ENCODE data around the gene TIGD7. TPM values are rescaled to one million over a fixed set of nuclear protein-coding genes. Genes with fewer than 3 reads are reported as not detected.
"Not testable (repeated sequence)": the region's sequence is repeated elsewhere in the genome, so short reads cannot be mapped to it uniquely, and the experiment has no call there.

TIGD7 gene
- total RNA-seq, 2 experiments from 2014 or later: 3.6 to 5.1 TPM

DNA sequence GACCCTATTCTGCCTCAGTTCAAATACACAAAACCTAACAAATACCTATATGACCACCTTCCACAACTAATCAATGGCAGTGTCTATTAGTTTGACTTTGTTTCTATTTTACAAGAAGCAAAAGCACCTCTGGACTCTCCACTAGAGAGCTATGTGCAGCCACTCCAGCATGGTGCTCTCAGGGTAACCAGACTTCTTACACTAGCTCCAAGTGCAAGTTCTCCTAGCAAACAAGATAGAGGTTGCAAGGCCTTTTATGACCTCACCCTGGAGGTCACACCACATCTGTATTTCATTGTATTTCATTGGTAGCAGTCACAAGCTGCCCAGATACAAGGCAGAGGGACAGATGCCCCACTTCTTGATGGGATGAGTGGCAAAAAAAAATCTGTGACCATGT is 30.3 kb downstream of the TIGD7 start:
- H3K4me3 Mint-ChIP-seq: no peak overlapping the region
- peaks cover 7% of the 10 kb centered on the region for H3K36me3 Mint-ChIP-seq (ENCODE audit: low read depth)
- peaks cover 13% of the 10 kb centered on the region for H3K27me3 Mint-ChIP-seq
- no peak for DNase-seq
- no peaks in the 10 kb centered on the region for H3K4me1 Mint-ChIP-seq
- ChIA-PET CTCF (interaction anchor here (0.6 to 0.7 kb wide), 2 partner anchors 216 to 241 kb away, joined by 3 to 4 read pairs; no protein-coding TSS in a partner anchor), POLR2A (no interaction called here)
- no peak overlapping the region for H3K27ac Mint-ChIP-seq
- H3K9me3 Mint-ChIP-seq: peaks cover 22% of the 10 kb centered on the region

DNA sequence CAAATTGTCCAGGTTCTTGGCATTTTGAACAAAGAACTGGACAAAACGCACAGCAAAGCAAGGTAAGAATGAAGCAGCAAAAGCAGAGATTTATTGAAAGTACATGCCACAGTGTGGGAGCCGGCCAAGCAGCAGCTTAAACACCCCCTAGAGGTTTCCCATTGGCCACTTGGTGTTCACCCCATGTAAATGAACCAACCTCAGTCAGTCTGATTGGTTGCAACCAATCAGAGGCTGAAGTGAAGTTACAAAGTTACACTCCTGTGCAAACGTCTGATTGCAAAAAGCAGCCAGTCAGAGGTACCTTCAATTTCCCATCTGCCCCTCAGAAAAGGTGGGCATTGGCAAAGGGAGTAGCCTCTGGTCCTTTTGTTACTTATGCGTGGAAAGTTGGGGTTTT is 30.7 kb downstream of the TIGD7 start:
- Mint-ChIP-seq H3K27ac (no peak overlapping the region), H3K36me3 (ENCODE audit: low read depth) (peaks cover 7% of the 10 kb centered on the region), H3K27me3 (peaks cover 13% of the 10 kb centered on the region), H3K4me3 (no peak overlapping the region), H3K9me3 (peaks cover 22% of the 10 kb centered on the region), H3K4me1 (no peaks in the 10 kb centered on the region)
- CTCF ChIA-PET: interaction anchor here (0.7 kb wide), 1 partner anchor 240 kb away, joined by 4 read pairs; no protein-coding TSS in a partner anchor
- DNase-seq: no peak
- POLR2A ChIA-PET: no interaction called here

DNA sequence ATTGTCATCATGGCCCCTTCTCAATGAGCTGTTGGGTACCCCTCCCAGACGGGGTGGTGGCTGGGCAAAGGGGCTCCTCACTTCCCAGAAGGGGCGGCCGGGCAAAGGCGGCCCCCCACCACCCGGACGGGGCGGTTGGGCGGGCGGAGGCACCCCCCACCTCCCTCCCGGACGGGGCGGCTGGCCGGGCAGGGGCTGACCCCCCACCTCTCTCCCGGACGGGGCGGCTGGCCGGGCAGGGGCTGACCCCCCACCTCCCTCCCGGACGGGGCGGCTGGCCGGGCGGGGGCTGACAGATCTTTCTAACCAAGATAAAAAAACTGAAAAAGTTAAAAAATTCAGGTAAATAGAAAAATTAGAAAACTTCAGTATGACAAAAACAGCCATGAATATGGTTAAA is 33.9 kb downstream of the TIGD7 start:
- POLR2A ChIA-PET, CTCF ChIA-PET, DNase-seq, H3K27ac Mint-ChIP-seq, H3K4me1 Mint-ChIP-seq, H3K4me3 Mint-ChIP-seq, H3K27me3 Mint-ChIP-seq: not testable (repeated sequence)
- peaks cover 23% of the 10 kb centered on the region for H3K9me3 Mint-ChIP-seq
- peaks cover 29% of the 10 kb centered on the region for H3K36me3 Mint-ChIP-seq (ENCODE audit: low read depth)

DNA sequence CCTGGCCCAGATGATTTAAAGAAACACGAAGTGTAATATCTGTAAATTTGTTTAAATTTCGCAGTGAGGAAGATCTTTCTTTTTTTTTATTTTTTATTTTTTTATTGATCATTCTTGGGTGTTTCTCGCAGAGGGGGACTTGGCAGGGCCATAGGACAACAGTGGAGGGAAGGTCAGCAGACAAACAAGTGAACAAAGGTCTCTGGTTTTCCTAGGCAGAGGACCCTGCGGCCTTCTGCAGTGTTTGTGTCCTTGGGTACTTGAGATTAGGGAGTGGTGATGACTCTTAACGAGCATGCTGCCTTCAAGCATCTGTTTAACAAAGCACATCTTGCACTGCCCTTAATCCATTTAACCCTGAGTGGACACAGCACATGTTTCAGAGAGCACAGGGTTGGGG is 34.5 kb downstream of the TIGD7 start:
- POLR2A ChIA-PET, H3K27ac Mint-ChIP-seq, H3K4me3 Mint-ChIP-seq, CTCF ChIA-PET, H3K27me3 Mint-ChIP-seq, H3K4me1 Mint-ChIP-seq, DNase-seq: not testable (repeated sequence)
- Mint-ChIP-seq H3K36me3 (ENCODE audit: low read depth) (peaks cover 30% of the 10 kb centered on the region), H3K9me3 (peaks cover 21% of the 10 kb centered on the region)

DNA sequence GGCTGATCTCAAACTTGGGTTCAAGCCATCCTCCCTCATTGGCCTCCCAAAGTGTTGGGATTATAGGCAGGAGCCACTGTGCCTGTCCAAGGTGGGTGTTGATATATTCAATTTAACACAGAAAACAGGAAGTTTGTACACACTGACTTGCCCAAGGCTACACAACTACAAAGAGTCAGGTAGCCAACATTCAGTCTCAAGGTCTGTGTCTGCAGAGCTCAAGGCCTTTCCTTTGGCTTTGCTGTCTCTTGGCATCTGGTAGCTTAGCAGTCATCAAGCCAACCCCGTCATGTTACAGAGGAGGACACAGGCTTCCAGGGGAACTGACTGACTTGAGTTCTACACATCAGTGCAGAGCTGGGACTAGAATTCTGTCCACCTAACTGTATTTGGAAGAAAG is 36.9 kb downstream of the TIGD7 start:
- POLR2A ChIA-PET: interaction anchor here (0.7 kb wide), 1 partner anchor 133 kb away, joined by 3 read pairs; the partner anchor contains the start of gene ZNF213
- Mint-ChIP-seq H3K4me3 (no peak overlapping the region), H3K27ac (no peak overlapping the region), H3K36me3 (ENCODE audit: low read depth) (peaks cover 44% of the 10 kb centered on the region), H3K27me3 (no peaks in the 10 kb centered on the region), H3K4me1 (peaks cover 20% of the 10 kb centered on the region), H3K9me3 (peaks cover 13% of the 10 kb centered on the region)
- no peak for DNase-seq
- CTCF ChIA-PET: interaction anchor here (1.9 to 2.1 kb wide), 2 partner anchors 12 to 16 kb away, joined by 4 read pairs; no protein-coding TSS in a partner anchor

DNA sequence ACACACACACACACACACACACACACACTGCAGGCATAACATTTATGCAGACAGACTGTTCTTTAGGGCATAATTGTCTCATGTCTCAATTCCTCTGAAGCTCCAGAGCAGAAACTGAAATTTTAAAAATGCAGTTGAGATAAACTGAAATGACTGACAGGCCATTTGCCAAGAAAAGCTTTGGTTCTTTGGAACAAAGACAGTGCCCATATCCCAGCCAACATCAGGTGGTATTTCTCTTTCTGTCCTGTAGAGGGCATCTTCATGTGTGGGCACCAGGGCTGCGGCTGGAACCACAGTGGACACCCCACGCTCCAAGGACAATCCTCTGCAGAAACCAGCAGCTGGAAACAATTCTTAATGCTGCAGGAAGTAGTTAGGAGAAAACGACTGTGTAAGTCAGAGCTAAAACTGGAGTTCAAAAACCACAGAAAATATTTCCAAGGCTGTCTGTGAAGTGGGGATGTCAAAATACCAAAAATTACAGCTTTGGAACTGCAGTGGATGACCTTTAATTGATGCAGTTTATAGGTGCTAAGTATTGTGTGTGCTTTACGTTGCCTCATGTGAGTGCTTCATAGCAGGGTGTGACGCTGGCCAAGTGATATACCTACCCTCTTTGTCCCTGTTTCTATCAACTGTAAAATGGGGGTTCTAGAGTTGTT is 38.2 kb downstream of the TIGD7 start:
- no peak for DNase-seq
- Mint-ChIP-seq H3K4me3 (no peak overlapping the region), H3K4me1 (peaks cover 31% of the 10 kb centered on the region), H3K9me3 (peaks cover 18% of the 10 kb centered on the region), H3K27ac (no peak overlapping the region), H3K36me3 (ENCODE audit: low read depth) (peaks cover 47% of the 10 kb centered on the region), H3K27me3 (no peaks in the 10 kb centered on the region)
- POLR2A ChIA-PET: no interaction called here
- CTCF ChIA-PET: interaction anchor here (0.7 to 2.2 kb wide), 12 partner anchors 10 to 190 kb away, joined by 3 to 8 read pairs (median 4); partner anchors contain the start of genes MEFV, ZNF174 and ZSCAN32

DNA sequence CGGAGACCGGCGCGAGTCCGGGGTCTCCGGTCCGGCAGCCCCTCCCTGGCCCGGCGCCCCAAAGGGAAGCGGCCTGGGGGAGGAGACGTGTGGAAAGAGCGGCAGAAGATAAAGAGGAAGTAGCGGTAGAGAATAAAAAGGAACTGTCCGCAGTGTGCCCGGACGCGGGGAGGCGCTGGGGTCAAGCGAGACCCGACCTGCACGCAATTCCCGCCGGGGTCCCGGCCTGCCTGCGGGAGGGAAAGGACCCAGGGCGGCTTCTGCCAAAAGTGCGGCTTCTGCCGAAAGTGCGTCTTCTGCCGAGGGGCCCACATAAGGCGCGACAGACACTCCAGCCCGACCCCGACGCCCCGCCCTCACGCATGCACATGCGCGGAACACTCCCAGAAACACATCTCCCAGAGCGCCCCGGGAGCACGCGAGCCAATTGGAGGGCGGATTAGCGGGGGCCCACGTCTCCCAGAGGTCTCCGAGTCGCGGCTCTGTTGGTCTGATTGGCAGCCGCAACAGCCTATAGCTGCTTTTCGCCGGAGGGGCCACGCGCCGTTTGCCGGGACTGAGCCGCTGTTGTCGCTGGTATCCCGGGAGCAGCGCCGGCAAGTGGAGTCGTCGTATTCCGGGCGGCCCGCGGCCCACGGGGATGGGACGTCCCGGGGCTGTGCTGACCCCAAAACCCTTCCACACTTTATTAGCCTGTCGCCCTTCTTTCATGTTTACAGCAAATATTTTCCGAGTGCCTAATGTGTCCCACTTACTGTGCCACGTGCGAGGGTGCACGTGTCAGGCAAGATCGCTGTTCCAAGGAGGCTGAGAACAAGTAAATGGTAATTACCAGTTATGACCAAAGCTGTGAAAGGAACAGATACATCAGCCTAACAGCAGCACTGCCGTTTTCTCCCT is 40.8 kb downstream of the TIGD7 start:
- Mint-ChIP-seq H3K9me3 (peaks cover 20% of the 10 kb centered on the region), H3K36me3 (ENCODE audit: low read depth) (peaks cover 47% of the 10 kb centered on the region), H3K4me3 (peak overlapping the region; percentile 89), H3K27me3 (no peaks in the 10 kb centered on the region), H3K4me1 (peaks cover 33% of the 10 kb centered on the region), H3K27ac (peak overlapping the region; percentile 98)
- POLR2A ChIA-PET: interaction anchor here (0.7 to 1.7 kb wide), 2 partner anchors 18 to 49 kb away, joined by 4 to 8 read pairs; partner anchors contain the start of gene ZNF263
- DNase-seq: peak; percentile 97
- CTCF ChIA-PET: interaction anchor here (1.0 to 1.1 kb wide), 2 partner anchors 8 to 55 kb away, joined by 3 to 4 read pairs; partner anchors contain the start of gene MEFV

DNA sequence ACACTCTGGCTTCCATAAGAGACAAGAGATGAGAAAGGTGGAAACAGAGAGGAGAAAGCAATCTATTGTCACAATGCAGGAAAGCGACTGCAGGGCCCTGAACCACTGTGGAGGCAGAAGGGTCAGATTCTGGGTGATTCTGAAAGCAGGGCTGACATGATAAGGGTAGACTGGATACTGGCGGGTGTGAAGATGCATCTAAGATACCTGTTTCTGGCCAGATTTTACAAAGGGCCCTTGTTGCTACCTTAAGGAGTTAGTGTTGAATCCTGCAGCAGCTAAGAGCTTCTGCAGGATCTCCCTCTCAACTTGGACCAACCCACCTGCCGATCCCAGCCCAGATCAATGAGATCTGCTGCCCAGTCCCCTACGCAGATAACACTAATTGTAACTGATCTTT is 42.7 kb downstream of the TIGD7 start:
- Mint-ChIP-seq H3K36me3 (ENCODE audit: low read depth) (peaks cover 33% of the 10 kb centered on the region), H3K27ac (peak overlapping the region; percentile 98), H3K9me3 (peaks cover 15% of the 10 kb centered on the region), H3K4me3 (peak overlapping the region; percentile 89), H3K27me3 (peaks cover 2% of the 10 kb centered on the region), H3K4me1 (peaks cover 33% of the 10 kb centered on the region)
- no peak for DNase-seq
- ChIA-PET CTCF (interaction anchor here (0.6 to 0.8 kb wide), 2 partner anchors 8 to 741 kb away, joined by 3 read pairs; no protein-coding TSS in a partner anchor), POLR2A (no interaction called here)

DNA sequence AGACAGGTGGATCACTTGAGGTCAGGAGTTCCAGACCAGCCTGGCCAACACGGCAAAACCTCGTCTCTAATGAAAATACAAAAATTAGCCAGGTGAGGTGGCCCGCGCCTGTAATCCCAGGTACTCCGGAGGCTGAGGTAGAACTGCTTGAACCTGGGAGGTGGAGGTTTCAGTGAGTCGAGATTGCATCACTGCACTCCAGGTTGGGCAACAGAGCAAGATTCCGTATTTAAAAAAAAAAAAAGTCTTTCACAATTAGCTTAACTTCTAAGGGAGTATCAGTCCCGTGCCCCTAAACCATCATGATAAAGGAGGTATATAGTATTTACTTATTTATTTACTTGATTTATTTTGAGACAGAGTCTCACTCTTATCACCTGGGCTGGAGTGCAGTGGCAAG is 45.4 kb downstream of the TIGD7 start:
- Mint-ChIP-seq H3K9me3 (peaks cover 11% of the 10 kb centered on the region), H3K27ac (no peak overlapping the region), H3K27me3 (peaks cover 2% of the 10 kb centered on the region), H3K4me3 (no peak overlapping the region), H3K36me3 (ENCODE audit: low read depth) (peaks cover 12% of the 10 kb centered on the region), H3K4me1 (peaks cover 23% of the 10 kb centered on the region)
- POLR2A ChIA-PET: interaction anchor here (0.8 kb wide), 1 partner anchor 56 kb away, joined by 3 read pairs; no protein-coding TSS in a partner anchor
- DNase-seq: no peak
- CTCF ChIA-PET: interaction anchor here (1.2 kb wide), 1 partner anchor 9 kb away, joined by 4 read pairs; no protein-coding TSS in a partner anchor

DNA sequence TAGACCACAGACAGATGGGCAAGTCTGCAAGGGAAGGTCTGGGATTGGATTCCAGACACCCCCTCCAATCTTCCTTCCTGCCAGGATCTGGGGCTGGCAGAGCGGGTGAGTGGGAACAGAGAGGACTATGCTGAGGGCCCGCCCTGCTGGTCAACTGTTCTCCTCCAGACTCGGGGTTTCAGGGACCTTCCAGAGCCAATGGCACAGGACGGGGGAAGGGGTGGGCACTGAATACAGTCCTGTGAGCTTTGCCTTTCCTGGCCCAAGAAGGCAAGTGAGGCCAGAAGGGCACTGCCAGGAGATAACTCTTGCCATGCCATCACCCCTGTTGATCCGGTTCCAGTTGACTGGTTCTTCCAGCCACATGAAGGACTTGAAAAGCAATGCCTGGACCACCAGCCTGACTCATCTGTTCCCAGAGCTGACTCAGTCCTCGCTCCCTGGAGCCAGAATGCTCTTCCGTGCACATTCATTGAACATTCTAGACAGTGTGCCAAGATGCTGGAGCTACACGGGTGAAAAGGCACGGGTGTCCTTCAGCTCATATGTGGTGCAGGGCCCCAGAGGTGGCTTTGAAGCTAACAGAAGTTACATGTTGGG is 48.3 kb downstream of the TIGD7 start:
- Mint-ChIP-seq H3K9me3 (peaks cover 2% of the 10 kb centered on the region), H3K27me3 (peaks cover 2% of the 10 kb centered on the region), H3K36me3 (ENCODE audit: low read depth) (no peaks in the 10 kb centered on the region), H3K4me3 (no peak overlapping the region), H3K27ac (no peak overlapping the region), H3K4me1 (peaks cover 2% of the 10 kb centered on the region)
- DNase-seq: no peak
- POLR2A ChIA-PET: no interaction called here
- CTCF ChIA-PET: interaction anchor here (0.6 to 1.2 kb wide), 3 partner anchors 12 to 165 kb away, joined by 3 to 5 read pairs (median 4); no protein-coding TSS in a partner anchor

DNA sequence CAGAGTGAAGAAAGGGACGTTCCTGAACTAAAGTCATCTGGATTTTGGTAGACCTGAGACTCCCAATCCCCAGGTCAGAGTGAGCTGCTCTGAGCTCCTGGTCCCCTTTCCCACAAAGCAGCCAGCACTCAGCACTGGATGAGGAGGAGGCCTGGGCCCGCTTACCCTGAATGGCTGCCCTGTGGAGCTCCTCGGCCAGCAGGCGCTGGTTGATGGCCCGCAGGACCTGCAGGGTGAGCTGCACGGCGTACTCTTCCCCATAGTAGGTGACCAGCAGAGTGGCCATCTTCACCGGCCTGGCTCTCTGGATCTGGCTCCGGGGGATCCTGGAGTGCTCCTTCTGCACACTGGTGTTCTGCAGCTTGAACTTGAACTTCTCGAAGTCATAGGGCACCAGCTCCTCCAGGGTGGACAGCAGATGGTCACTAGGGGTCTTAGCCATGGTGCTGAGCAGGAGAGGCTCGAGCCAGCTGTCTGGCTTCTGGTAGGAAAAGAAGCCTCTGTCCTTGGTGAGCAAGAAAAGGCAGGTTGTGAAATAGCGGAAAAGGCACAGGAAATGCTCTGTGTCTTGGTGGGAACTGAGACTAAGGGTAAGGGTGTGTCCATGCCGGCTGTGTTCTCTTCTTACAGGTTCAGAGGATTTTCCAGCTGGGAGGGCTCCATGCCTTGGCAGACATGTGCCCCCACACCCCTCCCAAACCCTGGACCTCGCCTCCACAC is 48.9 kb downstream of the TIGD7 start, which contains the start of gene MEFV:
Gene MEFV (minus strand): TSS at position 488 of the 720 bp plus-strand sequence. CDS start 46 bp downstream, at position 442.
- ChIA-PET CTCF (interaction anchor here (1.1 to 1.5 kb wide), 4 partner anchors 8 to 84 kb away, joined by 3 to 4 read pairs (median 3); no protein-coding TSS in a partner anchor), POLR2A (no interaction called here)

DNA sequence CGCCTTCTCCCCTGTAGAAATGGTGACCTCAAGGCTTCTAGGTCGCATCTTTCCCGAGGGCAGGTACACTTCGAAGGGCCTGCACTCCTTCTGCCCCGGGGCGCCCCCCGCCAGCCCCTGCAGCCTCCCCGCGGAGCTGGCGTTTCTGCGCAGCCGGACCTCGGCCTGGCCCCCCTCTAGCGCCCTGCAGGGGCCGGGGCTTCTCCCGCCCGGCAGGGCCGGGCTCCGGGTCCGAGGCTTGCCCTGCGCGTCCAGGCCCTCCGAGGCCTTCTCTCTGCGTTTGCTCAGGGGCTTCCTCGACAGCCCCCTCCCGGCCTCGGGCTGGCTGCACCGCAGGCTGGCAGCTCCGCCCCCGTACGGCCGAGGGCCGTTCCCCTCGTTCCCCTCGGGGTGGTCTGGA is 50.9 kb downstream of the TIGD7 start:
- Mint-ChIP-seq H3K36me3 (ENCODE audit: low read depth) (no peaks in the 10 kb centered on the region), H3K4me3 (no peak overlapping the region), H3K4me1 (no peaks in the 10 kb centered on the region), H3K9me3 (no peaks in the 10 kb centered on the region), H3K27ac (no peak overlapping the region), H3K27me3 (peaks cover 4% of the 10 kb centered on the region)
- DNase-seq: no peak
- ChIA-PET POLR2A (no interaction called here), CTCF (interaction anchor here (0.9 kb wide), 1 partner anchor 9 kb away, joined by 3 read pairs; no protein-coding TSS in a partner anchor)

More for the DNA sequence above, 48.9 kb downstream of the TIGD7 start, which contains the start of gene MEFV:
- H3K4me1 Mint-ChIP-seq: no peaks in the 10 kb centered on the region
- peaks cover 2% of the 10 kb centered on the region for H3K27me3 Mint-ChIP-seq
- H3K4me3 Mint-ChIP-seq: no peak within 1 kb of the TSS
- no peaks in the 10 kb centered on the region for H3K36me3 Mint-ChIP-seq (ENCODE audit: low read depth)
- no peak within 1 kb of the TSS for H3K27ac Mint-ChIP-seq
- H3K9me3 Mint-ChIP-seq: no peaks in the 10 kb centered on the region
- DNase-seq: no peak
